Left forelimb (tissue), 1 donor: ENCODE measurements around the gene TEAD1.

ENCODE experiments used
- DNase-seq: peaks from one replicate; pipeline ENCODE4 v3.0.0-alpha.2; 2018; ENCODE audit warnings: low spot score

TEAD1 gene

DNA sequence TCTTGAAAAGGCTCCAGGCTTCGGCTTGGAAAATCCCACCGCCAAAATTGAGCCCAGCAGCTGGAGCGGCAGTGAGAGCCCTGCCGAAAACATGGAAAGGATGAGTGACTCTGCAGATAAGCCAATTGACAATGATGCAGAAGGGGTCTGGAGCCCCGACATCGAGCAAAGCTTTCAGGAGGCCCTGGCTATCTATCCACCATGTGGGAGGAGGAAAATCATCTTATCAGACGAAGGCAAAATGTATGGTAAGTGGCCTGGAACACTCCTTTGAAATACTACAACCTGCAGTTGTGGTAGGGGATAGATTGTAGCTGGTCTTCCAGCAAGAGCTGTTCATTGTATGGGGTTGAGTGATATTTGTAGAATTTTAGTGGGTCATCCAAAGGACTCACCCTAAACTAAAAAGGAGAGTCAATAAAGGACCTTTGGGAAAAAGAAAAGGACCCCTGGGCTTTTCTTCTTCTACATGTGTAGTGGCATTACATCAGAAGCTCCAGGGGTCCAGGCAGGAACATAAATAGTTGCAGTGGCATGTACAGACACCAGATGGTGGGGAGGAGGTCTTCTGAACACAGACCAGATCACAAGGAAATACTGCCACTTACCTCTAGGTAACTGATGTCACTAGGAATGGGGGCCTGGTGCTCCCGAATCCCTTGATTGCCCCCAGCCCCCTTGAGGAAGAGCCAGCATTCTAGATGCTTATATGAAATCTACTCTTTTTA lies 90.1 kb downstream of the TEAD1 start:
- DNase-seq: no peak

DNA sequence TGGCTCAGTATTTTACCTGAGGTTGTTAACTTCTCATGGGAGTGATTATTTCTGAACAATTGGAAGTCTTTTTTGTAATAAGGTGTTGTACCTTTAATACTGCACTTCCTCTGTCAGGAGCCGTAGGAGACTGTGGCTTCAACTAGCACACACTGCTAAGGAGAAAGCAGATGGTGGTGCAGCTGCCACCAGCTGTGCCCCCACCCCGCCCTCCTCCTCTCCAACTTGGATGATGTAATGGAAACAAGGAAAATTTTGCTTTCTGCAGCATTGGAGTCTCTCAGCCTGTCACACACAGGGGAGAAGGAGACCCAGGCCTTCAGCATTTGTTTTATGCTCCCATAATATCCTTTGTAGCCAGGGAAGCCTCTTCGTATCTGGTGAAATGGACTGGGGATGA lies 91.2 kb downstream of the TEAD1 start:
- DNase-seq: peak; percentile 73

DNA sequence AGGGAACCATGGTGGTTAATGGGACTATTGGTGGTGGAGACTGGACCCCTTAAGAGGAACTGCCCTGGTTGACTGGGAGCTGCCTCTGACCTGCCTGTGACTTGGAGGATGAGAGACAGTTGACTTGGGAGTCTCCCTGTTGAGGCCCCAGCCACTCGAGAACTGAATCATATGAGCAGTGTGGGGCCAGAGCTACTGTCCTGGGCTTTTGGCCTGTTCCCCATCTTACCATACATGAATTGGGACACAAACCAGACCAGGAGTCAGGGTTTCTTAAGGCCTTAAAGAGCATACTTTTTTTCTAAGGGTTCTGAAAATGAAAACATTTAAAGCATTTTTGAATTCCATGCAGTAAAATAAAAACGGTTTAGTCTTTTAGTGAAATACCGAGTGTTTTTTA lies 92.8 kb downstream of the TEAD1 start:
- DNase-seq: no peak

DNA sequence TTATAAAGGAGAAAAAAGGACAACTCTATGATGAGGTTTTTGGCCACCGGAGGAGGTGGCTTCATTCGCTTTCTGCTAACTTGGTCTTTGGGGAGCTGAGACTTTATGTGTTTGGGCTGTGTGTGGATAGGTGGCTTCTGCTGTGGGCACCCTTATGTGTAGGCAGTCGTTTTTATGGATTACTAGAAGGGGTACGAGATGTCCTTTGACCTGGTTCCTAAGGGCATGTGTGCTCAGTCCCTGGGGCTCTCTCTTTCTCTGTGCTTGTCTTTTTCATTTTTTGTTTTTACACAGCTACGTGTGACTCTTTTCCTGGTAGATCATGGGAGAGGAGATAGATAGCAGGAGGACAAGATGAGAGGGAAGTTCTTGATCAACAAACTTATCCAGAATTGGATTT lies 93.4 kb downstream of the TEAD1 start:
- DNase-seq: no peak

DNA sequence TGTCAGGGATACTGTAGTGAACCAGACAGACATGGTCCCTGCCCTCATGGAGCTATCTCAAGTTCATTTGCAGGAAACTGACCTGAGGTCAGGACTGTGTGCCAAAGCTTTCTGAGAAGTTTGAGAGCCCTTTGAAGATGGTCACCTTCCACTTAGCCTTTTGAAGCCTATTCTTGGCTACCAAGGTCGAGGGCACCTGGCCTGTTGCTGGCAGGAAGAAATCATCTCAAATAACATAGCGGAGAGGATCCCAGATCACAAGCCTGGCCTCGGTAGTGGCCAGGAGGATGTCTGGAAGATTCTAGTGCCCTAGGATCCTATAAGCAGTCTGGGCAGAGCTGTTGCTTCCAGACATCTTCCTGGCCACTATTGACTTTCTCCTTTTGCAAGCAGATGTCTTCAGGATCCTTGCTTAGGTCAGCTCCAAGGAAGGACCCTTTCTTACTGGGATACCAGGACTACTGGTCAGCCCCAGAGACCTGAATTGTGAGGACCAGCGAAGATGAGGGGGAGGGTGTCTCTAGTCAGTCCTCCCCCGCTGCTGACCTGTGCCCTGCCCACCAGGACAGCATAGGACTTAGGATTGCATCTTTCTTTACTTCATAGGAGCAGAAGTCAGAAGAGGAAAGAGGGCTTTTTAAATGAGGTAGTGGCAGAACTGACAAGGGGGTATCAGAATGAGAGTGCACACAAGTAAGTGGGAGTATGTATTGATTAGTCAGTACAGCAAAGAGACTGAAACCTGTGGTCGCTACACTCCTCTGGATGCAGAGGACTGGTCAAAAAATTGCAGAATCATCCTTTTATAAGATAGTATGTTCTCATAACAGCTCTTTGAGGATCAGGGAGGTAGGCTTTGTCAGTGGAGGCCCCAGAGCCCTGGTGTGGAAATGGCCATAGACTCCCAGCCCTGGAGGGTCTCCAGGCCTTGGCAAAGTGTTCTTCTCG lies 94.8 kb downstream of the TEAD1 start:
- DNase-seq: no peak

DNA sequence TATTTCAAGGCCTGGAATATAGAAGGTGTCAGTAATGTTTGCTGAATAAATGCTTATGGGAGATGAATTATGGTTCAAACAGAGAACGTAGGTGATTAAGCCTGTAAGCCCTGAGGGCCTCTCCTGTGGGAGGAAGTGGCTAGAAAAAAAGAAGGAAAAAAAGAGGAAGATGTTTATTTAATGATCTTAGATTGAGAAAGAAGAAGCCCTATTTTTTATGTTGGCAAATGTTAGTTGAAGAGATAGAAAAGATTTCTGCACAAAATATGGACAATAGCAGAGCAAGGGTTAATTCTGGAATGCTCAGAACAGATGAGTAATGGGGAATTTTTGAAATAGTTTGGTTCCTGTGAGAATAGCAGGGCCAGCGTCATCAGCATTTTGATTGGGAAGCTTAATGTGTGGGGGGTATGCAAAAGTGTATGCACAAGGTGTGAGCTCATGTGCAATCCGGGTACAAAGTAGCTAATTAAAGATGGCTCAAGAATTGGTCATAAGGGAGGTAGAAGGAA lies 95.7 kb downstream of the TEAD1 start:
- DNase-seq: no peak

DNA sequence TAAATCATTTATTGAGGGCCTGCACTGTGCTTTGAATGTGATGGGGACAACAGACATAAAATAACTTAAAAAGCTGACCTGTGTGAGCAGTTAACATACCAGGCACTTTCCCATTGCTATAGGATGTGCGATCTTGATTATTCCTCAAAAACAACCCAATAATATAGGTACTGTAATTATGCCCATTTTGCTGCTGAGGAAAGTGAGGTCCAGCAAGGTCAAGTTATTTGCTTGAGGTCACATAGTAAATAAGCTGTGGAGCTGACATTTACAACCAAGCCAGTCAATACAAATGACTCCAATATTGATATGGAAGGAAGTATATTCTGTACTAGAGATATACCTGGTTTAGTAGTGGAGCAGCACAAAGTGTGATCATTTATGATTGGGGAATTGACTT lies 96.2 kb downstream of the TEAD1 start:
- no peak for DNase-seq

DNA sequence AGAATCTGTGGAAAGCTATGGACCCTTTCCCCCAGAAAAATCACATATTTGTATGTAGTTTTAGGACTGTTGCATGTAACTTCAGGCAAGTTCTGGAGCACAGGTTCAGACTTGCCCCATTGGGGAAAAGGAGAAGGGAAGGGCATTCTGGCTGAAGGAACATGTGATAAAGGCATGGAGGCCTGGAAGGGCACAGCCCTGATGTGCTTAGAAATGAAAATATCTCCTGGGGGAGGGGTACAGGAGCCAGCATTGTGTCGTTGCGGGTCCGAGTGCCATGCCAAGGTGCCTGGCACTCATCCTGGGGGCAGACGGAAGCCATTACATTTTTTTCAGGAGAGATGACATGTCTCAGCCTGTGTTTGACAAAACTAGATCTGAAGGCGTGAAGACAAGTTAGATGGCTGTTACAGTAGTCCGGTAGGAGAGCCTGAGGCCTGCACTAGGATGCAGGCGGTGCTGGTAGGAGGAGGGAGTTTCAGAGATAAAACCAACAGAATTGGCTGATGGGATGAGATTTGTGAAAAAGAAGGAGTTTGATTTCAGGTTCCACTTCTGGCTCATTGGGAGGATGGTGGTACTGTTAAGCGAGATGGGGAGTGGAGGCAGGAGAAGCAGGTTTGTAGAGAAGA lies 96.9 kb downstream of the TEAD1 start:
- DNase-seq: no peak

DNA sequence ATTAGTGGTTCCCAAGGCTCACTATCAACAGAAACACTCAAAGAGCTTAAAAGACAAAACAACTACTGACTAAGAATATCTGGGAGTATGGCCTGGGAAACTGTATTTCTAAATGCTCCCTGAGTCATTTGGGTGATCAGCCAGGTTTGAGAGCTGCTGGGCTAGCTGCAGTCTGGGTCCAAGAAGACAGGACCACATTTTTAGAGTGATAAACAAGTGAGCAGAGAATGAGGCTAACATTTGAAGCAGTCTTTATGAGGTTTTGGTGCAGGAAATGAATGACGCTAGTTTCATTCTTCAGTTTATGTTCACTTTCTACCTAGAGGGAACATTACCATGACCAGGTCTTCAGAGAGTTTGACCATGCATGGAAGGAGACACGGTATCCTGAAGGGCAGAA lies 97.7 kb downstream of the TEAD1 start:
- DNase-seq: no peak

DNA sequence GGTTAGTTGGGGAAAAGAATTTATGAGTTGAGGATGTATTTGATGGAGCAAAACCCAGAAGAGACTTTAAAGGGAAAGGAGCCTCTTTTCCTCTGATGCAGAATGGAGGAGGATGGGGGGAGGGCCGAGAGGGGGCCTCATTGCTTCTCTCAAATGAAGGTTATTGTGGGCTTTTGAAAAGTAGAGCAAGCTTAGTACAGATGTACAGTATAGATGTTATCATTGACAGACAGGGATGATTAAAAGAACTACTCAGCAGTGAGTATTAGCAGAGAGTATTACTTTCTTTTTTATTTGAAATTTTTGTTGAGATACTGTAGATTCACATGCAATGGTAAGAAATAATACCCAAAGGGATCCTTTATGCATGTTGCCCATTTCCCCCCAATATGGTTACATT lies 98.1 kb downstream of the TEAD1 start:
- no peak for DNase-seq

DNA sequence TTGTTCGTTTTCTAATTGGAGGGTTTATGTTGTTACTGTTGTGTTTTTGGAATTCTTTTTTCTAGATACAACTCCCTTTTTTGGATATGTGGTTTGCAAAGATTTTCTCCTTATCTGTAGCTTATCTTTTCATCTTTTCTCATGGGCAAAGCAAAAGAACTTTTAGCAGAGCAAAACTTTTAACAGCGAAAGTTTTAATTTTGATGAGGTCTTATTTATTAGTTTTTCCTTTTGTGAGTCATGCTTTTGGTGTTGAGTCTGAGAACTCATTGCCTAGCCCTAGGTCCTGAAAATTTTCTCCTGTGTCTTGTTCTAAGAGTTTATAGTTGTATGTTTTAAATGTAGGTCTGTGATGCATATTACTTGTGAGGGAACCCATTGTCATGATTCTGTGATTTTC lies 99.4 kb downstream of the TEAD1 start:
- no peak for DNase-seq

DNA sequence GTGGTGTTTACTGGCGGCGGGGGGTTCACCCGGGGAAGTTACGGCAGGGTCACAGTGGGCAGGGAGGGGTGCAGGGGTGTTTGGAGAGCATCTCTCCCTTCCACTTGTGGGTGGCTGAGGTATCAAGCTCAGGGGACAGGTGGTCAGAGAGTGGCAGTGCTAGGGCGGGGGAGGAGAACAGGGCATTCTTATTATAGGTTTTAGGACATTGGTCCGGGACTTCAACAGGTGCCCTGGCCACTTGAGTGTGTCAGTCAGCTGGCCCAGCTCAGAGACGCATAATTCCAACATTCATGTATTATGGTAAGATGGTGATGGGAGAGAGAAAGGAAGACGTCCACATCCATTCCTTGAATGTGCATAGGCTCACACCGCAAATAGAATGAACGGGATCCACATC lies 101.7 kb downstream of the TEAD1 start:
- no peak for DNase-seq

DNA sequence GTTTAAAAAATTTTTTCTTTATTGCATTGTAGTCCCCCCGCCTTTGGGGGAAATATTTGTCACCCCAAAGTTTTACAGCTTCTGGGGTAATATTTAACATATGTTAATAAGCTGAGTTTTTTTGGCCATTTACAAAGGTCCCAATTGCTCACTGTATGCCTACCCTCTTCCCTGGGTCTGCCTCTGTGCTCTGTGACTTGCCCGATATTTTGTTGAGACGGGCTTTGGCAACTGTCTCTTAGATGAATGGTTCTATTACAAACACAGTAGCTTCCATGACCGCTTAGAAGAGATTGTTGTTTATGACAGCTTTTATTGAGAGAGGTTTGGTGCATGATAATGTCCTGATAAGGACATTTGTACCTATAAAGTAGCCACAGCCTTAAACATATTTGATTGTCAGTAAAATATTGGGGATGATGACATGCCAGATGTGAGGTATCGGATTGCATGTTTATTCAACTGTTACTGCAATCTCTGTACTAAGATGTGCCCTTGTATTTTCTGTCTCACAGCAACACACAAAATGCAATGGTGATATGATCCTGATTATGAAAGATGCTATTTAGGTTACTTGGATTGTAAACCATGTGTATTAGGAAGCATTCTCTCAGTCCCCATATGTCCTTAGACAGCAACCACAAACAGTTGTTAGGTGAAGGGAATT lies 103.1 kb downstream of the TEAD1 start:
- DNase-seq: no peak

DNA sequence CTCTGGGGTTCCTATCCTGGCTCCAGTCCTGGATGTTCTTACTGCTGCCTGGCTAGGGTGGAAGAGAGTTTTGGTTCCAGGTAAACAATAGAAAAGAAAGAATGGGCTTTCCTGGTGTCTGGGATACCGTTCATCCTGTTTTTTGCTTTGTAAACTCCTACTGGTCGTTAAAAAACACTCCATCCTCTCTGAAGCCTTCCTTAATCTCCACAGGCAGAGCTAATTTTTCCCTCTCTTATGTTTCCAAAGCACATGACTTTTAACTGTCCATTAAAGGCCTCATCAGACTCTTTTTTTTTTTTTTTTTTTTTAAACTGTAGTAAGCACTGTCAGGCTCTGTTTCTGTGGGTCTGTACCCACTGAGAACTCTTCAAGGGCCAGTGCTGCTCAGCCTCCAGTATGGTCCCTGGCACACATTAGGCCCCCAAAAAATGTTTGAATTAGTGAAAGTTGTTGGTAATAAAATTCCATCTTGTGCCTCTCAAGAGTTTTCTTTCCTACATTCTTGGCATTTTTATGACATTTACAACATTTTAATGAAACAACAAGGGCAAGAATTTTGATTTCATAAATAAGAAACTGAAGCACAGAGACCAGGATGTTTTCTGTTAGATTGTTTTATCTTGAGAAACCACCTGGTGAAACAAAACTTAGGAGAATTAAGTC lies 104.2 kb downstream of the TEAD1 start:
- no peak for DNase-seq

DNA sequence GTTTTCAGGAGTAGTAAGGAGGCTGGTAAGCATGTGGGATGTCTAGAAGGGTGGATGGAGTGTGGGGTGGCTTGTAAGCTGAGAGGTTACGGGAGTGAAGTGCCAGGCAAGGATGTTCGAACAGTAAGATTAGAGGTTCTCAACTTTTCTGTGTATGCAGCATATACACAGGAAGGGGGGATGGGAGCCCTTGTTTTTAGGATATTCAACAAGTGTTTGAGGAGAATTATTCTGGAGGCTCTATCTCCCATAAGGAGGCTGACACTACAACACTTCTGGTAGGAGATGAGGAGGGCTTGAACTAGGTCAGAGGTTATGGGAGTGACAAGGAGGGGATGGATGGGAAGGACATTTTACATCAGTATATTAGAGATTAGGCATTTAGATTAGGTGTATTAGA lies 109.5 kb downstream of the TEAD1 start:
- no peak for DNase-seq

DNA sequence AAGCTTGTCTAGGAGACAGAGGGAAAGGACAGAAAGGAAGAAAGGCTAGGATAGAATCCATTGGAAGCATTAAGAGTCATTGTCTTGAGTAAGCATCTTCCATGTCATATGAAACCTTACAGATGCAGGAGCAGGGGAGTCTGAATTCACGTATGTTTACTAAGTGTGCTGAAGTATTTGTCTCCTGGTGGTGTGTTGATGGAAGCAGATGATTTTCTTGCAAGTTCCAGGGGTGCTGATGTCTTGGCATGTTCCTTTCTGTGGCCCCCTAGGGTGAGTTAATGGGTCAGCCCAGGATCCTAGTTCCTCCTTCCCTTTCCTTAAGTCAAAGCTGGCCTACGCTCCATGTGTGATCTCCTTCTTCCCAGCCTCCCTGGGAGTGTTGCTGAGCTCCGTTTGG lies 110.2 kb downstream of the TEAD1 start:
- DNase-seq: no peak

DNA sequence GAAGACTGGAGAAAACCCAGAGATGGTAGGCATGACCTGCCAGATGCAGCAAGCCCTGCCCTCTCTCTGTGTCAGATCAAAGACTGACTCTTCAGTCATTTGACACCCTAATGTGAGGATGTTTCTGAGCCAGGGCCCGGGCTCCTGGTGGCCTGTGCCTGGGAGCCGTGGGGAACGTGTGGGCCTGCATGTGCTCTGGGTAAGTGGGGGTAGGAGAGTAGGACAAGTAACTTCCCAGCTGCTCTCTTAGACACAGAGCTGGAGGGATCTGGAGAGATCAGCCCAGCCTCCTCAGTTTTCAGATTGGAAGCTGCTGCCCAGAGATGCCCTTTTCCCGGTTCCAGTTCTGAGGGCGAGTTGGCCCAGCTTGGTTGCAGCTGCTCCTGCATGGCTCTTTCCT lies 110.8 kb downstream of the TEAD1 start:
- no peak for DNase-seq

DNA sequence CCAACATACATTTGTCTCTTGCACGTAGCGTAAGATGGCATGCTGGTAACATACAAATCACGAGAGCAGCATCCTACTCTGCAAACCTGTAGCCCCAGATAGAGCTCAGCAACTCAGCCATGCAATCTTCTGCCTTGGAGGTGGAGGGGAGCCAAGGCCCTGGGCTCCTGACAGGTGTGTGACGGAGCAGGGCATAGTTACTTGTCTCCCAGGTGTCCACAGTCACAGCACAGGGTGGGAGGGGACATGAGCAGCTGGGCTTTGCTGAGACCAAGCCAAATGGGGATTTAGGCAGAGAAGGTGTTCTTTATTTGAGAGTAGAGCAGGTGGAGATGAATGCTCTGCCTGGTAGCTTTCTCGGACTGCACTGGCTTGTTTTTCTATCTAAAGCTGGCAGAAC lies 111.7 kb downstream of the TEAD1 start:
- no peak for DNase-seq

DNA sequence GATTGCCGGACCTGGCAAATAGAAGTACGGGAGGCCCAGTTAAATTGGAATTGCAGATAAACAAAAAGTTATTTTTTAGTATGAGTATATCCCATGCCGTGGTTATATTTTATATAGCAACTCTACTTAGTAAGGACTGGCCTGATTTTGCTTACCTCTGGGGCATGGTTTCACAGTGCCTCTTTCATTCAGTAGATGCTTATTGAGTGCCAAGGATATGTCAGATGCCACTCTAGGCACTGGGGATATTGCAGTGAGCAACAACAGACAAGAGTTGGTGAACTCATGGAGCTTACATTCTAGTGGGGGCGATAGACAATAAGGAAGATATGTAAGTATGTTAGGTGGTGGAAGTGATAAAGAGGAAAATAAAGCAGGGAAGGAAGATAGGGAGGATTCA lies 112.2 kb downstream of the TEAD1 start:
- no peak for DNase-seq

DNA sequence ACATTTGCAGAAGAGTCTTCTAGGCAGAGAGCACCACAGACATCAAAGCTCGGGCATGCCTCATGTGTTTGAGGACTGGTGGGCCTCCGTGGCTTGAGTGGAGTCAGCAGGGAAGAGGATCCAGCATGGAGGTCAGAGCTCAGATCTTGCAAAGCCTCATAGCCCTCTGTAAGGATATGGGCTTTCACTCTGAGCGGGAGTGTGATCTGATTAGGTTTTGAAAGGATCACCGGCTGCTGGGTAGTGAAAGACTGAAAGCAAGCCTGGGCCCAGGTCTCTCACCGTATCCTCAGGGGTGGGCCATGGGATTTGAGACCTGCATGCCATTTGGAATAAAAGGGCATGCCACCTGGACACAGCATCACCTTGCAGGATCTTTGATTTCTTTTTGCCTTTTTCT lies 112.7 kb downstream of the TEAD1 start:
- DNase-seq: no peak

DNA sequence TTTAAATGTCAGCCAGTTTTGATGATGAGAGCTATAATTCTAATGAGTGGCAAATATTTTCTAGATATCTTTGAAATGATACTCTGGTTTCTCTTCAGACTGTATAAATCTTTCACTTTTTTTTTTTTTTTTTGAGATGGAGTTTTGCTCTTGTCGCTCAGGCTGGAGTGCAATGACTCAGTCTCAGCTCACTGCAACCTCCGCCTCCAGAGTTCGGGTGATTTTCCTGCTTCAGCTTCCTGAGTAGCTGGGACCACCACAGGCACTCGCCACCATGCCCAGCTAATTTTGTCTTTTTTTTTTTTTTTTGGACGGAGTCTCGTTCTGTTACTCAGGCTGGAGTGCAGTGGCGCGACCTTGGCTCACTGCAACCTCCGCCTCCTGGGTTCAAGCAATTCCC lies 113.6 kb downstream of the TEAD1 start:
- no peak for DNase-seq

DNA sequence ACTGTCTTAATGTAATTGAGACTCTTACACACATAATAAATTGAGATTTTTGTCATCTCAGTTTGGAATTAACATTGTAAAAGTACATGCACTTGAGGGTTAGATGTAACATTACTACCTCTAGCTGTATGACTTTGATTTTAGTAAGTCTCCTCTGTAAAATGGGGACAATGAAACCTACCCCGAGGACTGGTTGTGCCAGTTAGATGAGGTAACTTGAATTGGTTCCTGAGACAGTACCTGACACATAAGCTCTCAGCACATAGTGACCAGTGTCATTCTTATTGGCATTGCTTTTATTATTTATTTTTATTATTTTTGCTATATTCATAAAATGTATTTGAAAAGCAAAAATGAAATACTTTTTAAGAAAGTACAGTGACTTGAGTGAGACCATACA lies 114.8 kb downstream of the TEAD1 start:
- no peak for DNase-seq
